A673 (cell line): ENCODE results near the gene LRRC30. TPM values are rescaled to one million over a fixed set of nuclear protein-coding genes. Genes with fewer than 3 reads are reported as not detected.

Source experiments
- BruUV-seq: library from RNA; stranded (reverse); fragments of 400-500 nt; replicated peaks from 2 replicates; lab custom pipeline; 2021; lab: Mats Ljungman, UMichigan
- CTCF ChIA-PET: fragments of 300-600 bp; sonication (Branson Sonifier 250); formaldehyde crosslinking; loops from one replicate; lab custom pipeline; 2022; ENCODE audit warnings: antibody characterized with exemption; lab: Charles Lee
- POLR2A ChIA-PET: fragments of 300-600 bp; sonication (Branson Sonifier 250); formaldehyde crosslinking; loops from one replicate; lab custom pipeline; 2022; ENCODE audit warnings: antibody characterized with exemption; ENCODE audit not compliant: low non-redundant PET; lab: Charles Lee
- DNase-seq: peaks from one replicate; pipeline ENCODE4 v3.0.0-alpha.2; 2015; ENCODE audit warnings: low spot score
- H3K27ac ChIP-seq: fragments of 200-600 bp; sonication (generic); 2 replicates; pipeline ENCODE4 v1.5.1; 2016; ENCODE audit warnings: mixed run types, low read depth, mild to moderate bottlenecking, mixed read lengths, antibody characterized with exemption, low read length; ENCODE audit not compliant: poor library complexity, severe bottlenecking
- H3K27me3 ChIP-seq: fragments of 200-600 bp; sonication (generic); replicated peaks from 2 replicates; pipeline ENCODE4 v1.6.1; 2017; ENCODE audit warnings: mixed run types, low read depth, mild to moderate bottlenecking, mixed read lengths, antibody characterized with exemption, low read length; ENCODE audit not compliant: insufficient read depth, poor library complexity
- H3K36me3 ChIP-seq: fragments of 200-600 bp; sonication (generic); 2 replicates; pipeline ENCODE4 v1.6.1; 2016; ENCODE audit warnings: mixed run types, mild to moderate bottlenecking, mixed read lengths, antibody characterized with exemption, low read length; ENCODE audit not compliant: insufficient read depth, poor library complexity, severe bottlenecking
- H3K4me1 ChIP-seq: fragments of 200-600 bp; sonication (generic); 2 replicates; pipeline ENCODE4 v1.6.1; 2017; ENCODE audit warnings: mixed run types, mild to moderate bottlenecking, mixed read lengths, antibody characterized with exemption, low read length; ENCODE audit not compliant: insufficient read depth, poor library complexity, severe bottlenecking
- H3K4me3 ChIP-seq: fragments of 200-600 bp; sonication (generic); 2 replicates; pipeline ENCODE4 v1.5.1; 2016; ENCODE audit warnings: low read depth, mixed run types, mild to moderate bottlenecking, mixed read lengths, low read length; ENCODE audit not compliant: poor library complexity, severe bottlenecking
- H3K9me3 ChIP-seq: fragments of 200-600 bp; sonication (generic); 2 replicates; pipeline ENCODE4 v1.6.1; 2016; ENCODE audit warnings: mixed run types, low read depth, mild to moderate bottlenecking, mixed read lengths, antibody characterized with exemption, low read length; ENCODE audit not compliant: poor library complexity, severe bottlenecking
- CTCF ChIP-seq: fragments of 300-800, 200-600 bp; sonication (generic); conservative IDR thresholded peaks from 2 replicates; pipeline ENCODE4 v1.5.1; 2017; ENCODE audit warnings: low read depth, mild to moderate bottlenecking, antibody characterized with exemption, low read length, moderate library complexity, mixed read lengths
- EZH2 ChIP-seq: fragments of 200-600 bp; sonication (generic); IDR thresholded peaks from 2 replicates; pipeline ENCODE4 v1.6.1; 2017; ENCODE audit warnings: borderline replicate concordance, low read depth, mild to moderate bottlenecking, mixed read lengths, antibody characterized with exemption, low read length; ENCODE audit not compliant: poor library complexity, severe bottlenecking
- intact Hi-C: fragments of 100-400 bp; cut with micrococcal nuclease; formaldehyde crosslinking; loops from one replicate; pipeline ENCODE4 v1.10.0; 2022; ENCODE audit not compliant: unreplicated experiment
- total RNA-seq: library from RNA; stranded (reverse); gene quantifications from 2 replicates; pipeline ENCODE4 v1.2.3, GENCODE V29; 2021

The LRRC30 gene
- total RNA-seq, 1 experiment from 2014 or later = not detected

GRCh38 chr18:7191736-7192135 lies 39.2 kb upstream of the LRRC30 start:
- Histone ChIP-seq H3K4me3 (no peak overlapping the region), H3K9me3 (peaks cover 20% of the 10 kb centered on the region), H3K27ac (no peak overlapping the region), H3K27me3 (no peaks in the 10 kb centered on the region), H3K4me1 (no peaks in the 10 kb centered on the region), H3K36me3 (no peaks in the 10 kb centered on the region)
- no peak for DNase-seq
- POLR2A ChIA-PET = no interaction called here
- no TSS peak for BruUV-seq
- intact Hi-C loops = no loop called here
- no peak for TF ChIP-seq CTCF
- no peak for TF ChIP-seq EZH2
- CTCF ChIA-PET = no interaction called here

GRCh38 chr18:7195266-7195665 lies 35.6 kb upstream of the LRRC30 start:
- no peak for DNase-seq
- TF ChIP-seq EZH2 (no peak), CTCF (no peak)
- Histone ChIP-seq H3K36me3 (no peaks in the 10 kb centered on the region), H3K27me3 (no peaks in the 10 kb centered on the region), H3K4me1 (no peaks in the 10 kb centered on the region), H3K4me3 (no peak overlapping the region), H3K27ac (no peak overlapping the region), H3K9me3 (peaks cover 15% of the 10 kb centered on the region)
- ChIA-PET CTCF (no interaction called here), POLR2A (no interaction called here)
- intact Hi-C loops = no loop called here
- no TSS peak for BruUV-seq

- POLR2A ChIA-PET = no interaction called here
- Histone ChIP-seq H3K9me3 (peaks cover 22% of the 10 kb centered on the region), H3K4me3 (no peak overlapping the region), H3K27ac (no peak overlapping the region), H3K36me3 (no peaks in the 10 kb centered on the region), H3K27me3 (no peaks in the 10 kb centered on the region), H3K4me1 (no peaks in the 10 kb centered on the region)
- DNase-seq = no peak
- BruUV-seq = no TSS peak
- intact Hi-C loops = no loop called here
- TF ChIP-seq EZH2 = no peak
- TF ChIP-seq CTCF = no peak
- CTCF ChIA-PET = no interaction called here
These were observed 34.5 kb upstream of the LRRC30 start for GRCh38 chr18:7196421-7196820.
